Endothelial cell of umbilical vein (primary cell): ENCODE results near the gene PRKCZ.

Source experiments
- CTCF ChIP-seq, 2 donors: IDR thresholded peaks; 1 replicate in 1 of 2; 2 replicates in 1 of 2; pipeline ENCODE4 v1.5.1; 2011; ENCODE audit warnings: low read length in 2 of 2, mild to moderate bottlenecking in 2 of 2, moderate library complexity in 2 of 2, control low read depth in 1 of 2, inconsistent platforms in 1 of 2, low read depth in 1 of 2; ENCODE audit not compliant: insufficient read depth in 1 of 2; ENCODE audit errors: extremely low read depth in 1 of 2
- EZH2 ChIP-seq: IDR thresholded peaks from 2 replicates; pipeline ENCODE4 v1.6.1; 2012; ENCODE audit warnings: borderline replicate concordance, low read depth, mild to moderate bottlenecking, moderate library complexity, low read length, inconsistent platforms; ENCODE audit not compliant: severe bottlenecking
- FOS ChIP-seq: IDR thresholded peaks from 2 replicates; pipeline ENCODE4 v1.6.1; 2011; ENCODE audit warnings: mild to moderate bottlenecking, low read length, moderate library complexity, borderline replicate concordance; ENCODE audit not compliant: insufficient read depth
- JUN ChIP-seq: IDR thresholded peaks from 2 replicates; pipeline ENCODE4 v1.6.1; 2011; ENCODE audit warnings: borderline replicate concordance, low read depth; ENCODE audit not compliant: insufficient read length, insufficient read depth
- MYC ChIP-seq: IDR thresholded peaks from one replicate; pipeline ENCODE4 v1.6.1; 2011; ENCODE audit warnings: mild to moderate bottlenecking, low read depth, low read length
- POLR2A ChIP-seq: IDR thresholded peaks from 2 replicates; pipeline ENCODE4 v1.6.1; 2012; ENCODE audit warnings: low read depth, mild to moderate bottlenecking, control low read depth, low read length
- POLR2AphosphoS5 ChIP-seq: IDR thresholded peaks from 2 replicates; pipeline ENCODE4 v1.6.1; 2012; ENCODE audit warnings: low read depth, mild to moderate bottlenecking, control low read depth, low read length, moderate library complexity; ENCODE audit not compliant: insufficient read depth
- TF ChIP-seq, protein P1 (sequence below): IDR thresholded peaks from 2 replicates; pipeline ENCODE4 v1.6.1; 2011; ENCODE audit not compliant: insufficient read depth, insufficient read length

DNA sequence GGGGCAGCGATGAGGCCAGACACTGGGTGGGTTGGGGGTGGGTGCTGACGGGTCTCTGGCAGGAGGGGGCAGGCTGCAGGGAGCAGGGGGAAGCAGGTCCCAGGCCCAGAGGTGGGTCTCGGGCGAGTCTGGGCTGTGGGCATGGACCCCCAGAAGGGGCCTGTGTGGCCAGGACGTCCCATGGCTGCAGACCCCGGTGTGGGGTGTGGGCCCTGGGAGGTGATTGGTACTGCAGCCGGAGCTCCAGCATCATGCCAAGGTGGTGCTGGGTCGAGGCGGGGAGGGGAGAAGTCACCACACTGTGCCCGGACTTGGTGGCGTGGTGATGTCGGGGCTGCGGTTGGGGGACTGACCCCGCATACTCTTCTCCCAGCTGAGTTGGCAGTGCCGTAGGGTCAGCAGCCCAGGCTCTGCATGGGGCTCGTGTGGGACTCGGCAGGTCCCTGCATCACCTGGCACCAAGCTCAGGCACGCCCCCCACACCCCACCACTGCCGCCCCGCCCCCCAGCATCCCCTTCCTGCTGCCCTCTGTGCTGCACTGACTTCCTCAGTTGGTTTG lies 31.2 kb downstream of the PRKCZ start:
- TF ChIP-seq EZH2, result no peak
- no peak for TF ChIP-seq POLR2A
- TF ChIP-seq, protein P1, sequence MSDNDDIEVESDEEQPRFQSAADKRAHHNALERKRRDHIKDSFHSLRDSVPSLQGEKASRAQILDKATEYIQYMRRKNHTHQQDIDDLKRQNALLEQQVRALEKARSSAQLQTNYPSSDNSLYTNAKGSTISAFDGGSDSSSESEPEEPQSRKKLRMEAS, result no peak
- TF ChIP-seq CTCF (IDR thresholded peaks at IDR 0.05; ENCODE audit: extremely low read depth in 1 of 2, insufficient read depth in 1 of 2, low read depth in 1 of 2, low read length in 2 of 2), result no peak
- TF ChIP-seq JUN, result no peak
- TF ChIP-seq POLR2AphosphoS5, result no peak
- no peak for TF ChIP-seq FOS
- no peak for TF ChIP-seq MYC
